Activated gamma-delta T cell treated with Interleukin-2 at 50 U/mL for 16 hours (primary cell): ENCODE data around the gene CAMTA1.

Source experiments
- DNase-seq: peaks from one replicate; pipeline ENCODE4 v3.0.0-alpha.2; 2020

The CAMTA1 gene

GRCh38 chr1:7745783-7746182, 960.5 kb downstream of the CAMTA1 start:
- no peak for DNase-seq

- DNase-seq, result no peak
Observed at GRCh38 chr1:7747605-7748004, 962.4 kb downstream of the CAMTA1 start.

GRCh38 chr1:7749126-7749525, 963.9 kb downstream of the CAMTA1 start:
- DNase-seq, result no peak

GRCh38 chr1:7751174-7751573, 965.9 kb downstream of the CAMTA1 start:
- no peak for DNase-seq

- DNase-seq, result peak; percentile 43
Observed at GRCh38 chr1:7752512-7753417, 967.5 kb downstream of the CAMTA1 start.

GRCh38 chr1:7753641-7754040, 968.4 kb downstream of the CAMTA1 start:
- no peak for DNase-seq

- DNase-seq, result no peak
Observed at GRCh38 chr1:7754234-7754633, 969.0 kb downstream of the CAMTA1 start.

- DNase-seq, result no peak
Observed at GRCh38 chr1:7755448-7755847, 970.2 kb downstream of the CAMTA1 start.

GRCh38 chr1:7760245-7760644, 975.0 kb downstream of the CAMTA1 start:
- DNase-seq, result no peak

- DNase-seq, result no peak
Observed at GRCh38 chr1:7761103-7761502, 975.8 kb downstream of the CAMTA1 start.

- no peak for DNase-seq
Observed at GRCh38 chr1:7767176-7767575, 981.9 kb downstream of the CAMTA1 start.

- DNase-seq, result no peak
Observed at GRCh38 chr1:7768583-7768982, 983.3 kb downstream of the CAMTA1 start.

- no peak for DNase-seq
Observed at GRCh38 chr1:7769673-7770412, 984.6 kb downstream of the CAMTA1 start.

- DNase-seq, result no peak
Observed at GRCh38 chr1:7770669-7770996, 985.4 kb downstream of the CAMTA1 start.

GRCh38 chr1:7770997-7771822, 986.0 kb downstream of the CAMTA1 start, which contains the start of gene VAMP3:
VAMP3 (plus strand) TSS chr1:7771296; CDS start chr1:7771384, 88 bp downstream.
- DNase-seq, result peak; percentile 86

GRCh38 chr1:7771823-7772299, 986.6 kb downstream of the CAMTA1 start:
- DNase-seq, result no peak

GRCh38 chr1:7777591-7777990, 992.3 kb downstream of the CAMTA1 start:
- DNase-seq, result no peak

GRCh38 chr1:7778133-7778628, 992.9 kb downstream of the CAMTA1 start:
- no peak for DNase-seq

GRCh38 chr1:7780976-7781375, 995.7 kb downstream of the CAMTA1 start:
- no peak for DNase-seq

GRCh38 chr1:7781501-7781900, 996.2 kb downstream of the CAMTA1 start:
- DNase-seq, result no peak

- no peak for DNase-seq
Observed at GRCh38 chr1:7781923-7782495, 996.8 kb downstream of the CAMTA1 start.

- no peak for DNase-seq
Observed at GRCh38 chr1:7783178-7783711, 998.0 kb downstream of the CAMTA1 start.
